Measurements from ENCODE around the gene NIBAN1.

Gene NIBAN1

DNA sequence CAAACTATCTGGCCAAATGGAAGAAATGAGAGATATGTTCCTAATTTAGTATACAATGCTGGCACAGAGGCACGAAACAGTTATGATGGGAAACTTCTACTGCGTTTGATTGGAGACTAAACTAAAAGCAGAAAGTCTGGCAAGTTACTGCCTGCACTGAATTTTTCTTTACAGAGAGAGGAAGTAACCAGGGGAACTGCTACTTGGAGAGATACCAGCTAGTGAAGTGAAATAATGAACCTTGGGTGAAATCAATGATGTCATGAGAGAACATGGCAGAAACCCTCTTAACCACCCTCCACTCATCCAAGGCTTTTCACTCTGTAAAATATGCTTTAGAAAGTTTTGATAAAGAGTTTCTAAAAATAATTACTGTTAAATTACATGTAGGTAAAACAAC, 29.3 kb downstream of the NIBAN1 start:
- Mint-ChIP-seq H3K27me3 (ENCODE audit: low read depth) (no peaks in the 10 kb centered on the region), H3K27ac (no peak overlapping the region), H3K36me3 (ENCODE audit: low read depth) (no peaks in the 10 kb centered on the region), H3K4me1 (no peaks in the 10 kb centered on the region), H3K4me3 (no peak overlapping the region), H3K9me3 (no peaks in the 10 kb centered on the region)
- TF ChIP-seq, protein P1, sequence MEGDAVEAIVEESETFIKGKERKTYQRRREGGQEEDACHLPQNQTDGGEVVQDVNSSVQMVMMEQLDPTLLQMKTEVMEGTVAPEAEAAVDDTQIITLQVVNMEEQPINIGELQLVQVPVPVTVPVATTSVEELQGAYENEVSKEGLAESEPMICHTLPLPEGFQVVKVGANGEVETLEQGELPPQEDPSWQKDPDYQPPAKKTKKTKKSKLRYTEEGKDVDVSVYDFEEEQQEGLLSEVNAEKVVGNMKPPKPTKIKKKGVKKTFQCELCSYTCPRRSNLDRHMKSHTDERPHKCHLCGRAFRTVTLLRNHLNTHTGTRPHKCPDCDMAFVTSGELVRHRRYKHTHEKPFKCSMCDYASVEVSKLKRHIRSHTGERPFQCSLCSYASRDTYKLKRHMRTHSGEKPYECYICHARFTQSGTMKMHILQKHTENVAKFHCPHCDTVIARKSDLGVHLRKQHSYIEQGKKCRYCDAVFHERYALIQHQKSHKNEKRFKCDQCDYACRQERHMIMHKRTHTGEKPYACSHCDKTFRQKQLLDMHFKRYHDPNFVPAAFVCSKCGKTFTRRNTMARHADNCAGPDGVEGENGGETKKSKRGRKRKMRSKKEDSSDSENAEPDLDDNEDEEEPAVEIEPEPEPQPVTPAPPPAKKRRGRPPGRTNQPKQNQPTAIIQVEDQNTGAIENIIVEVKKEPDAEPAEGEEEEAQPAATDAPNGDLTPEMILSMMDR (IDR thresholded peaks at IDR 0.05; ENCODE audit: unreplicated experiment in 3 of 3): no peak

DNA sequence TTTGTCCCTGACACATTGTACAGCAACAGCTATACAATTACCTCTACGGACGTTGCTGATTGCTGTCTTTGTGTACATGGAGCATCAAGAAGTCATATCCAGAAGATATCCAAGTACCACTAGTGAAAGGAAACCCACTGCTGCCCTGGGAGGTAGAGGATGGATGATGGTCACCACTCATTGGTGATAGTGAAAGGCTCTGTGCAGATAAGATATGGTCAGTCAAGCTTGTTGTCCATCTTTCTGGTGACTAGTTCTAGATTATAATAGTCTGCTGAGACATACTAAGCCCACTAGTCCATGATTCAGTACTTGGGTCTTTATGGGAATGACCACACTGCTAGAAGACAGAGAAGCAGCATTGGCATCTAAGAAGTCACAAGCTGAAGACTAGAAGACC, 30.3 kb downstream of the NIBAN1 start:
- Mint-ChIP-seq H3K27ac (no peak overlapping the region), H3K9me3 (no peaks in the 10 kb centered on the region), H3K27me3 (ENCODE audit: low read depth) (no peaks in the 10 kb centered on the region), H3K36me3 (ENCODE audit: low read depth) (no peaks in the 10 kb centered on the region), H3K4me1 (no peaks in the 10 kb centered on the region), H3K4me3 (no peak overlapping the region)
- TF ChIP-seq, protein P1 (IDR thresholded peaks at IDR 0.05; ENCODE audit: unreplicated experiment in 3 of 3): no peak

GRCh38 chr1:184941735-184942134, 32.6 kb downstream of the NIBAN1 start:
- Mint-ChIP-seq H3K4me1 (no peaks in the 10 kb centered on the region), H3K4me3 (no peak overlapping the region), H3K27ac (no peak overlapping the region), H3K27me3 (ENCODE audit: low read depth) (no peaks in the 10 kb centered on the region), H3K36me3 (ENCODE audit: low read depth) (no peaks in the 10 kb centered on the region), H3K9me3 (no peaks in the 10 kb centered on the region)
- TF ChIP-seq, protein P1 (IDR thresholded peaks at IDR 0.05; ENCODE audit: unreplicated experiment in 3 of 3): no peak

GRCh38 chr1:184941410-184941733, 32.9 kb downstream of the NIBAN1 start:
- H3K27me3 Mint-ChIP-seq (ENCODE audit: low read depth): no peaks in the 10 kb centered on the region
- H3K4me1 Mint-ChIP-seq: no peaks in the 10 kb centered on the region
- no peaks in the 10 kb centered on the region for H3K9me3 Mint-ChIP-seq
- H3K4me3 Mint-ChIP-seq: no peak overlapping the region
- TF ChIP-seq, protein P1 (IDR thresholded peaks at IDR 0.05; ENCODE audit: unreplicated experiment in 3 of 3): no peak
- no peaks in the 10 kb centered on the region for H3K36me3 Mint-ChIP-seq (ENCODE audit: low read depth)
- H3K27ac Mint-ChIP-seq: no peak overlapping the region

DNA sequence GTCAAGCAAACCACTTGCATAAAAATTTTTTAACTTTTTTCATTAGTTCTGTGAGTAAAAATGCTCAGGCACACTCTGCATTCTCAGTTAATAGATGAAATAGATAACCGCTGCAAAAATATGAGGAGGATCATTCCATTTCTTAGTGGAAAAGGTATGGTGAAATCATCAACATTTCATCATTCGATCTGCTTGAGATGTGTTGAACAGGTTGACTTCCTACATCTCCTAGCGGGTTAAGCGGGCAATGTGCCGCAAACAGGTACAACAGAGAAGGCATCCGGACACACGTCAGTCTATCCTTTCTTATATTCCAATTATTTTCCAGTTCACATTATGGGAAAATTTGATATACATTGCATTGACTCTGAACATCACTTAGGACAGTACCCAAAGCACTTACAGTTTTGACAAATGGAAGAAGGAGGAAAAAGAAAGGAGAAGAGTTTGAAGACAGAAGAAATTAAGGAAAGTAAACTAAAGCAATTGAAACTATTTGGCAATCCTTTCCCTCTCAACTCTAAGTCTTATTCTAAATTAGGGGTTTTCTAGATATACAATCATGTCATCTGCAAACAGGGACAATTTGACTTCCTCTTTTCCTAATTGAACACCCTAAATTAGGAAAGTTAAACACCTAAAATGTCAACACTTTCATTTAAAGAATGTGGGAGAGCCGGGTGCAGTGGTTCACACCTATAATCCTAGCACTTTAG, 33.5 kb downstream of the NIBAN1 start:
- TF ChIP-seq, protein P1 (IDR thresholded peaks at IDR 0.05; ENCODE audit: unreplicated experiment in 3 of 3): no peak
- H3K27ac Mint-ChIP-seq: no peak overlapping the region
- H3K4me1 Mint-ChIP-seq: peaks cover 2% of the 10 kb centered on the region
- no peaks in the 10 kb centered on the region for H3K36me3 Mint-ChIP-seq (ENCODE audit: low read depth)
- H3K27me3 Mint-ChIP-seq (ENCODE audit: low read depth): no peaks in the 10 kb centered on the region
- no peaks in the 10 kb centered on the region for H3K9me3 Mint-ChIP-seq
- no peak overlapping the region for H3K4me3 Mint-ChIP-seq

DNA sequence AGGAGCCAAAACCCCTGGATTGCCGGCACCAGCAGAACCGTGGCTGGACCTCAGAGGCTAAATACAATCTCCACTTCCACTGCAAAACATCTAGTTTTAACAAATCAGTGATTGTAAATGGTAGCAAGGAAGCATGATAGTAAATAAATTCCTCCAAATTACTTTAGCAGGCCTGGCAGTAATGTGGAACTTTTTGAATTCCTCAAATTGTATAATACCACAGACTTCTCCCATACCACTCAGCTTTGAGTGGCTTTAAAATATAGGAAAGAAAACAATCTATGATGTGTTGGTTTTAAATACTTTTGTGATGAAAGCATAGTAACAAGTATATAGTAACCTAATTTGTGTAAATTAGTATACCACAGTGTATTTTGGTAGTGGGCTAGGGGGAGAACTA, 34.1 kb downstream of the NIBAN1 start:
- H3K27ac Mint-ChIP-seq: no peak overlapping the region
- no peaks in the 10 kb centered on the region for H3K9me3 Mint-ChIP-seq
- H3K36me3 Mint-ChIP-seq (ENCODE audit: low read depth): no peaks in the 10 kb centered on the region
- peaks cover 5% of the 10 kb centered on the region for H3K4me1 Mint-ChIP-seq
- H3K27me3 Mint-ChIP-seq (ENCODE audit: low read depth): no peaks in the 10 kb centered on the region
- TF ChIP-seq, protein P1 (IDR thresholded peaks at IDR 0.05; ENCODE audit: unreplicated experiment in 3 of 3): no peak
- H3K4me3 Mint-ChIP-seq: no peak overlapping the region

Measured in nephron (organoid).